ENCODE data around the gene ANK2. TPM values are rescaled to one million over a fixed set of nuclear protein-coding genes. Genes with fewer than 3 reads are reported as not detected.

Gene ANK2
- total and polyA plus RNA-seq, 4 donors = 0.32 to 2.2 (median 1.0) TPM

DNA sequence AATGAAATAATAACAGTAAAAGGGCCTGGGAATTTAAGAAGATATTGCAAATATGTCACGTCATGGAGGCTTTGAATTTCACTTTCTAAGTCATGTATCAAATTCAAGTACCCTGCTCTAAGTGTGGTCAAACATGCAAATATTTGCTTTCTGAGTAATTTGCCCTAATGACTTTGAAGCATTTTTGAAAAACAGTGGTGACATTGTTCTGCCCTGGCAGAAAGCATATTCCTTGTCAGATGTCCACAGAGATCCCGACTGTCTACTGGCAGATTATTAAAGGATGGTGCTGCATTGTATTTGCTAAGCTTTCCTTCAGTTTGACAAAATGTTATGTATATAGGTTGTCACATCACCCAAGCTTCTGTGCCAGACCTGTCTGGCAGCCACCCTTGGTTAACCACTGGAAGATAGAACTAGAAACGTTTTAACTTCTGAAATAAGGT lies 92.5 kb downstream of the ANK2 start:
- peak overlapping the region in 1 of 3 donors; percentile 3 for H3K4me3 ChIP-seq (ENCODE audit: low read depth in 1 of 3, low read length in 3 of 3)
- peak; percentile 46 for TF ChIP-seq YY1 (IDR thresholded peaks at IDR 0.05)
- TF ChIP-seq JUND (IDR thresholded peaks at IDR 0.05) = peak in 1 of 2 donors; percentile 60
- TF ChIP-seq RXRA (IDR thresholded peaks at IDR 0.05) = peak in 1 of 2 donors; percentile 36
- TF ChIP-seq HNF4A (conservative IDR thresholded peaks at IDR 0.05) = peak in 1 of 2 donors; percentile 44
- no peak for TF ChIP-seq HNF4G (IDR thresholded peaks at IDR 0.05)
- H3K27me3 ChIP-seq (ENCODE audit: control insufficient read depth in 4 of 4, insufficient read depth in 4 of 4, low read length in 3 of 4) = no peaks in the 10 kb centered on the region
- H3K27ac ChIP-seq (ENCODE audit: low read depth in 1 of 2, low read length in 2 of 2) = peak overlapping the region; percentile 17 to 55
- peaks cover 2 to 20% (median 6%) of the 10 kb centered on the region in 4 donors for H3K4me1 ChIP-seq (ENCODE audit: control insufficient read depth in 4 of 4, insufficient read depth in 4 of 4, low read length in 3 of 4)
- H3K9ac ChIP-seq (ENCODE audit: low read depth in 1 of 2, low read length in 2 of 2) = no peak overlapping the region
- no peak for DNase-seq (ENCODE audit: low spot score)
- no peaks in the 10 kb centered on the region for H3K9me3 ChIP-seq (ENCODE audit: control insufficient read depth in 4 of 4, low read length in 3 of 4)
- H3K36me3 ChIP-seq (ENCODE audit: control insufficient read depth in 4 of 4, insufficient read depth in 3 of 4, low read depth in 1 of 4, low read length in 3 of 4) = no peaks in the 10 kb centered on the region
- WGBS = 17% methylated on average over 3 of the region's 3 CpGs

DNA sequence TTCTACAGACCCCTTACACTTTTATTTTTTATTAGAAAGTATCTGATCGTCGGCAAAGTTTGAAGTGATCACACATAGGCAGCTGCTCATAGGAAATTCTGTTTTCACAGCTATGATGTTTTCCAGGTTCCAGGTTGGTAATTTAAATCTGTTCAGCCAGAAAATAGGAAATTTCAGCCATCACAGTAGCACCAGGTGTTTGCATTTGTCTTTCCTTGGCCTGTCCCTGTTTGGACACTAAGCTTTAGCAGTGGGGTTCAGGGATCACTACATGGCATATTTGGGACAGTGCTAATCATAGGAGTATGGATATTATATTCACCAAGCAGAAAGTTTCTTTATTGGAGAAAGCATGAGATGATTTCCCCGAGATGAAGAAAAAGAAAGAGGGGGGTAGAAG lies 92.9 kb downstream of the ANK2 start:
- TF ChIP-seq, protein P1, sequence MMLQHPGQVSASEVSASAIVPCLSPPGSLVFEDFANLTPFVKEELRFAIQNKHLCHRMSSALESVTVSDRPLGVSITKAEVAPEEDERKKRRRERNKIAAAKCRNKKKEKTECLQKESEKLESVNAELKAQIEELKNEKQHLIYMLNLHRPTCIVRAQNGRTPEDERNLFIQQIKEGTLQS (IDR thresholded peaks at IDR 0.05) = no peak
- TF ChIP-seq RXRA (IDR thresholded peaks at IDR 0.05) = no peak
- TF ChIP-seq RAD21 (IDR thresholded peaks at IDR 0.05) = no peak
- TF ChIP-seq, protein P2, sequence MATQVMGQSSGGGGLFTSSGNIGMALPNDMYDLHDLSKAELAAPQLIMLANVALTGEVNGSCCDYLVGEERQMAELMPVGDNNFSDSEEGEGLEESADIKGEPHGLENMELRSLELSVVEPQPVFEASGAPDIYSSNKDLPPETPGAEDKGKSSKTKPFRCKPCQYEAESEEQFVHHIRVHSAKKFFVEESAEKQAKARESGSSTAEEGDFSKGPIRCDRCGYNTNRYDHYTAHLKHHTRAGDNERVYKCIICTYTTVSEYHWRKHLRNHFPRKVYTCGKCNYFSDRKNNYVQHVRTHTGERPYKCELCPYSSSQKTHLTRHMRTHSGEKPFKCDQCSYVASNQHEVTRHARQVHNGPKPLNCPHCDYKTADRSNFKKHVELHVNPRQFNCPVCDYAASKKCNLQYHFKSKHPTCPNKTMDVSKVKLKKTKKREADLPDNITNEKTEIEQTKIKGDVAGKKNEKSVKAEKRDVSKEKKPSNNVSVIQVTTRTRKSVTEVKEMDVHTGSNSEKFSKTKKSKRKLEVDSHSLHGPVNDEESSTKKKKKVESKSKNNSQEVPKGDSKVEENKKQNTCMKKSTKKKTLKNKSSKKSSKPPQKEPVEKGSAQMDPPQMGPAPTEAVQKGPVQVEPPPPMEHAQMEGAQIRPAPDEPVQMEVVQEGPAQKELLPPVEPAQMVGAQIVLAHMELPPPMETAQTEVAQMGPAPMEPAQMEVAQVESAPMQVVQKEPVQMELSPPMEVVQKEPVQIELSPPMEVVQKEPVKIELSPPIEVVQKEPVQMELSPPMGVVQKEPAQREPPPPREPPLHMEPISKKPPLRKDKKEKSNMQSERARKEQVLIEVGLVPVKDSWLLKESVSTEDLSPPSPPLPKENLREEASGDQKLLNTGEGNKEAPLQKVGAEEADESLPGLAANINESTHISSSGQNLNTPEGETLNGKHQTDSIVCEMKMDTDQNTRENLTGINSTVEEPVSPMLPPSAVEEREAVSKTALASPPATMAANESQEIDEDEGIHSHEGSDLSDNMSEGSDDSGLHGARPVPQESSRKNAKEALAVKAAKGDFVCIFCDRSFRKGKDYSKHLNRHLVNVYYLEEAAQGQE (IDR thresholded peaks at IDR 0.05) = no peak
- TF ChIP-seq NR2F2 (IDR thresholded peaks at IDR 0.05) = no peak
- TF ChIP-seq TAF1 (conservative IDR thresholded peaks at IDR 0.05) = no peak
- no peak for TF ChIP-seq JUND (IDR thresholded peaks at IDR 0.05)
- TF ChIP-seq EGR1 (IDR thresholded peaks at IDR 0.05; ENCODE audit: low read depth in 2 of 2) = no peak
- TF ChIP-seq, protein P3, sequence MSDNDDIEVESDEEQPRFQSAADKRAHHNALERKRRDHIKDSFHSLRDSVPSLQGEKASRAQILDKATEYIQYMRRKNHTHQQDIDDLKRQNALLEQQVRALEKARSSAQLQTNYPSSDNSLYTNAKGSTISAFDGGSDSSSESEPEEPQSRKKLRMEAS (IDR thresholded peaks at IDR 0.05) = no peak
- TF ChIP-seq YY1 (IDR thresholded peaks at IDR 0.05) = no peak
- no peak for TF ChIP-seq FOXA1 (IDR thresholded peaks at IDR 0.05)
- TF ChIP-seq, protein P4, sequence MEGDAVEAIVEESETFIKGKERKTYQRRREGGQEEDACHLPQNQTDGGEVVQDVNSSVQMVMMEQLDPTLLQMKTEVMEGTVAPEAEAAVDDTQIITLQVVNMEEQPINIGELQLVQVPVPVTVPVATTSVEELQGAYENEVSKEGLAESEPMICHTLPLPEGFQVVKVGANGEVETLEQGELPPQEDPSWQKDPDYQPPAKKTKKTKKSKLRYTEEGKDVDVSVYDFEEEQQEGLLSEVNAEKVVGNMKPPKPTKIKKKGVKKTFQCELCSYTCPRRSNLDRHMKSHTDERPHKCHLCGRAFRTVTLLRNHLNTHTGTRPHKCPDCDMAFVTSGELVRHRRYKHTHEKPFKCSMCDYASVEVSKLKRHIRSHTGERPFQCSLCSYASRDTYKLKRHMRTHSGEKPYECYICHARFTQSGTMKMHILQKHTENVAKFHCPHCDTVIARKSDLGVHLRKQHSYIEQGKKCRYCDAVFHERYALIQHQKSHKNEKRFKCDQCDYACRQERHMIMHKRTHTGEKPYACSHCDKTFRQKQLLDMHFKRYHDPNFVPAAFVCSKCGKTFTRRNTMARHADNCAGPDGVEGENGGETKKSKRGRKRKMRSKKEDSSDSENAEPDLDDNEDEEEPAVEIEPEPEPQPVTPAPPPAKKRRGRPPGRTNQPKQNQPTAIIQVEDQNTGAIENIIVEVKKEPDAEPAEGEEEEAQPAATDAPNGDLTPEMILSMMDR (IDR thresholded peaks at IDR 0.05; ENCODE audit: low read depth, low read length, missing input control) = no peak
- TF ChIP-seq HNF4G (IDR thresholded peaks at IDR 0.05) = no peak
- TF ChIP-seq HNF4A (conservative IDR thresholded peaks at IDR 0.05) = no peak
- TF ChIP-seq SP1 (IDR thresholded peaks at IDR 0.05) = no peak
- TF ChIP-seq FOXA2 (IDR thresholded peaks at IDR 0.05) = no peak
- no peak for TF ChIP-seq GABPA (IDR thresholded peaks at IDR 0.05 in 1 of 2, conservative IDR thresholded peaks at IDR 0.05 in 1 of 2)
- TF ChIP-seq, protein P5, sequence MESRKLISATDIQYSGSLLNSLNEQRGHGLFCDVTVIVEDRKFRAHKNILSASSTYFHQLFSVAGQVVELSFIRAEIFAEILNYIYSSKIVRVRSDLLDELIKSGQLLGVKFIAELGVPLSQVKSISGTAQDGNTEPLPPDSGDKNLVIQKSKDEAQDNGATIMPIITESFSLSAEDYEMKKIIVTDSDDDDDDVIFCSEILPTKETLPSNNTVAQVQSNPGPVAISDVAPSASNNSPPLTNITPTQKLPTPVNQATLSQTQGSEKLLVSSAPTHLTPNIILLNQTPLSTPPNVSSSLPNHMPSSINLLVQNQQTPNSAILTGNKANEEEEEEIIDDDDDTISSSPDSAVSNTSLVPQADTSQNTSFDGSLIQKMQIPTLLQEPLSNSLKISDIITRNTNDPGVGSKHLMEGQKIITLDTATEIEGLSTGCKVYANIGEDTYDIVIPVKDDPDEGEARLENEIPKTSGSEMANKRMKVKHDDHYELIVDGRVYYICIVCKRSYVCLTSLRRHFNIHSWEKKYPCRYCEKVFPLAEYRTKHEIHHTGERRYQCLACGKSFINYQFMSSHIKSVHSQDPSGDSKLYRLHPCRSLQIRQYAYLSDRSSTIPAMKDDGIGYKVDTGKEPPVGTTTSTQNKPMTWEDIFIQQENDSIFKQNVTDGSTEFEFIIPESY (IDR thresholded peaks at IDR 0.05) = no peak
- peak overlapping the region in 1 of 2 donors; percentile 55 for H3K27ac ChIP-seq (ENCODE audit: low read depth in 1 of 2, low read length in 2 of 2)
- 83% methylated on average over 3 of the region's 3 CpGs for WGBS
- no peak for DNase-seq (ENCODE audit: low spot score)
- no peak overlapping the region for H3K4me3 ChIP-seq (ENCODE audit: low read depth in 1 of 3, low read length in 3 of 3)
- H3K9ac ChIP-seq (ENCODE audit: low read depth in 1 of 2, low read length in 2 of 2) = no peak overlapping the region
- H3K27me3 ChIP-seq (ENCODE audit: control insufficient read depth in 4 of 4, insufficient read depth in 4 of 4, low read length in 3 of 4) = no peaks in the 10 kb centered on the region
- peaks cover 2 to 20% (median 6%) of the 10 kb centered on the region in 4 donors for H3K4me1 ChIP-seq (ENCODE audit: control insufficient read depth in 4 of 4, insufficient read depth in 4 of 4, low read length in 3 of 4)
- no peaks in the 10 kb centered on the region for H3K9me3 ChIP-seq (ENCODE audit: control insufficient read depth in 4 of 4, low read length in 3 of 4)
- no peaks in the 10 kb centered on the region for H3K36me3 ChIP-seq (ENCODE audit: control insufficient read depth in 4 of 4, insufficient read depth in 3 of 4, low read depth in 1 of 4, low read length in 3 of 4)

Data from liver (tissue), 9 donors.